GM20000 (cell line): Measurements from ENCODE around the gene TWIST1.

Source experiments
- DNase-seq: peaks from one replicate; pipeline ENCODE4 v3.0.0; 2012; ENCODE audit warnings: low spot score
- CTCF ChIP-seq: IDR thresholded peaks from 2 replicates; pipeline ENCODE4 v1.5.1; 2012; ENCODE audit warnings: mild to moderate bottlenecking, control low read depth; ENCODE audit errors: extremely low read depth, missing control alignments

The TWIST1 gene

GRCh38 chr7:19118636-19119371, 1.4 kb upstream of the TWIST1 start:
- TF ChIP-seq CTCF, result no peak
- no peak for DNase-seq

- no peak for TF ChIP-seq CTCF
- DNase-seq, result no peak
Measured at GRCh38 chr7:19117870-19118608, 603 bp upstream of the TWIST1 start.

GRCh38 chr7:19116121-19117090, 1.0 kb downstream of the TWIST1 start:
- peak; percentile 59 for DNase-seq
- TF ChIP-seq CTCF, result no peak

- no peak for TF ChIP-seq CTCF
- DNase-seq, result no peak
Measured at GRCh38 chr7:19114551-19114855, 2.9 kb downstream of the TWIST1 start.

- DNase-seq, result no peak
- no peak for TF ChIP-seq CTCF
Measured at GRCh38 chr7:19113855-19114550, 3.4 kb downstream of the TWIST1 start.

GRCh38 chr7:19113002-19113350, 4.5 kb downstream of the TWIST1 start:
- no peak for DNase-seq
- TF ChIP-seq CTCF, result no peak
